Stimulated activated CD8-positive, alpha-beta memory T cell treated with anti-CD3 and anti-CD28 coated beads, Interleukin-4, amount 100 ng/mL, for 24 hours (primary cell): ENCODE data around the gene FAM171A2.
"Not testable (repeated sequence)": the region's sequence is repeated elsewhere in the genome, so short reads cannot be mapped to it uniquely, and the experiment has no call there.

Experiments used
- DNase-seq: peaks from one replicate; pipeline ENCODE4 v3.0.0-alpha.2; 2020; ENCODE audit warnings: low read depth

The FAM171A2 gene

GRCh38 chr17:44363613-44364159 is at the start of gene FAM171A2:
FAM171A2 (minus strand) TSS chr17:44363853; CDS start chr17:44363714, 139 bp downstream.
- DNase-seq, result peak; percentile 54

- DNase-seq, result no peak
These were observed 45.8 kb upstream of the FAM171A2 start for GRCh38 chr17:44409309-44410028.

GRCh38 chr17:44408786-44409185 is 45.1 kb upstream of the FAM171A2 start:
- DNase-seq, result no peak

- no peak for DNase-seq
These were observed 39.0 kb upstream of the FAM171A2 start for GRCh38 chr17:44402564-44403172.

- no peak for DNase-seq
These were observed 36.7 kb upstream of the FAM171A2 start for GRCh38 chr17:44400226-44400847.

- no peak for DNase-seq
These were observed 35.3 kb upstream of the FAM171A2 start for GRCh38 chr17:44398692-44399691.

GRCh38 chr17:44397479-44398440 is 34.1 kb upstream of the FAM171A2 start:
- no peak for DNase-seq

- no peak for DNase-seq
These were observed 33.3 kb upstream of the FAM171A2 start for GRCh38 chr17:44396946-44397345.

- no peak for DNase-seq
These were observed 31.2 kb upstream of the FAM171A2 start for GRCh38 chr17:44394833-44395232.

- DNase-seq, result not testable (repeated sequence)
These were observed 30.5 kb upstream of the FAM171A2 start for GRCh38 chr17:44394112-44394511.

- DNase-seq, result no peak
These were observed 26.7 kb upstream of the FAM171A2 start for GRCh38 chr17:44390250-44390870.

GRCh38 chr17:44389723-44390202 is 26.1 kb upstream of the FAM171A2 start:
- DNase-seq, result no peak

- no peak for DNase-seq
These were observed 25.6 kb upstream of the FAM171A2 start, which contains the start of gene ITGA2B for GRCh38 chr17:44389281-44389680. ITGA2B (minus strand) TSS chr17:44389649; CDS start chr17:44389473, 176 bp downstream.

GRCh38 chr17:44387804-44388203 is 24.2 kb upstream of the FAM171A2 start:
- DNase-seq, result no peak

GRCh38 chr17:44386182-44386525 is 22.5 kb upstream of the FAM171A2 start:
- no peak for DNase-seq

GRCh38 chr17:44385287-44386181 is 21.9 kb upstream of the FAM171A2 start:
- DNase-seq, result peak; percentile 74

GRCh38 chr17:44384823-44385286 is 21.2 kb upstream of the FAM171A2 start:
- no peak for DNase-seq

GRCh38 chr17:44384281-44384822 is 20.7 kb upstream of the FAM171A2 start:
- no peak for DNase-seq
